ENCODE measurements around the gene OPCML. TPM values are rescaled to one million over a fixed set of nuclear protein-coding genes. Genes with fewer than 3 reads are reported as not detected.

The OPCML gene
- total RNA-seq, 1 donor from 2014 or later, result not detected

- no peak for TF ChIP-seq CTCF (IDR thresholded peaks at IDR 0.05)
- H3K27me3 ChIP-seq, result no peaks in the 10 kb centered on the region
- H3K4me1 ChIP-seq, result no peaks in the 10 kb centered on the region
- no peaks in the 10 kb centered on the region for H3K9me3 ChIP-seq
- H3K27ac ChIP-seq, result no peak overlapping the region
- intact Hi-C loops (cut with DNase I), result no loop called here
- H3K36me3 ChIP-seq, result no peaks in the 10 kb centered on the region
- H3K4me3 ChIP-seq, result no peak overlapping the region
- no peak for DNase-seq (ENCODE audit: low spot score in 2 of 2)
Measured at GRCh38 chr11:132904091-132904490, 628.2 kb downstream of the OPCML start.

GRCh38 chr11:132901638-132902471 lies 630.4 kb downstream of the OPCML start:
- DNase-seq (ENCODE audit: low spot score in 2 of 2), result no peak
- TF ChIP-seq CTCF (IDR thresholded peaks at IDR 0.05), result no peak
- Histone ChIP-seq H3K36me3 (no peaks in the 10 kb centered on the region), H3K27ac (no peak overlapping the region), H3K27me3 (no peaks in the 10 kb centered on the region), H3K4me1 (no peaks in the 10 kb centered on the region), H3K4me3 (no peak overlapping the region), H3K9me3 (no peaks in the 10 kb centered on the region)
- intact Hi-C loops (cut with DNase I), result no loop called here

DNA sequence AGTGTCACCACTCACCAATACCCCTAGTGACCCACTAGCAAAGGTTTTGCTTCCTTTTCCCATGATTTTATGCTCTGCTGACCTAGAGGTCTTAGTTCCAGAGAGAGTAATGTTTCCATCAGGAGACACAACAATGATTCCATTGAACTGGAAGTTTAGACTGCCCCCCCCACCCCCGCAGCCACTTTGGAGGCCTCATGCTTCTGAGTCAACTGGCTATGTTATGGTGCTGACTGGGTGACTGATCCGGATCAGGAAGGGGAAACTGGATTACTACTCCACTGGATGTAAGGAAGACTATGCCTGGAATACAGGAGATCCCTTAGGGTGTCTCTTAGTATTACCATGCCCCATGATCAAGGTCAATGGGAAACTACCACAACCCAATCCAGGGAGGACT lies 633.6 kb downstream of the OPCML start:
- Histone ChIP-seq H3K9me3 (no peaks in the 10 kb centered on the region), H3K36me3 (no peaks in the 10 kb centered on the region), H3K27me3 (no peaks in the 10 kb centered on the region), H3K4me3 (no peak overlapping the region), H3K27ac (no peak overlapping the region), H3K4me1 (no peaks in the 10 kb centered on the region)
- TF ChIP-seq CTCF (IDR thresholded peaks at IDR 0.05), result no peak
- no peak for DNase-seq (ENCODE audit: low spot score in 2 of 2)
- intact Hi-C loops (cut with DNase I), result no loop called here

GRCh38 chr11:132898021-132898420 lies 634.3 kb downstream of the OPCML start:
- H3K4me1 ChIP-seq, result no peaks in the 10 kb centered on the region
- no peaks in the 10 kb centered on the region for H3K27me3 ChIP-seq
- no peak for TF ChIP-seq CTCF (IDR thresholded peaks at IDR 0.05)
- no peaks in the 10 kb centered on the region for H3K36me3 ChIP-seq
- H3K9me3 ChIP-seq, result no peaks in the 10 kb centered on the region
- H3K27ac ChIP-seq, result no peak overlapping the region
- no peak overlapping the region for H3K4me3 ChIP-seq
- no peak for DNase-seq (ENCODE audit: low spot score in 2 of 2)
- intact Hi-C loops (cut with DNase I), result no loop called here

- Histone ChIP-seq H3K27me3 (no peaks in the 10 kb centered on the region), H3K36me3 (no peaks in the 10 kb centered on the region), H3K9me3 (no peaks in the 10 kb centered on the region), H3K27ac (no peak overlapping the region), H3K4me3 (no peak overlapping the region), H3K4me1 (no peaks in the 10 kb centered on the region)
- TF ChIP-seq CTCF (IDR thresholded peaks at IDR 0.05), result no peak
- no peak for DNase-seq (ENCODE audit: low spot score in 2 of 2)
- intact Hi-C loops (cut with DNase I), result no loop called here
Measured at GRCh38 chr11:132895340-132895739, 637.0 kb downstream of the OPCML start.
